ENCODE measurements around the gene CLASRP. TPM values are rescaled to one million over a fixed set of nuclear protein-coding genes. Genes with fewer than 3 reads are reported as not detected.
A peak's percentile ranks its signal among the peaks of the same experiment; 100 is the strongest.

Gene CLASRP
- total and polyA plus RNA-seq, 4 donors = 11.6 to 97.3 (median 47.8) TPM

GRCh38 chr19:45057444-45057843 lies 18.6 kb downstream of the CLASRP start:
- Histone ChIP-seq H3K4me3 (ENCODE audit: low read depth, low read length) (no peak overlapping the region), H3K27ac (ENCODE audit: low read depth, low read length) (no peak overlapping the region), H3K27me3 (ENCODE audit: control insufficient read depth, insufficient read depth, low read length) (no peaks in the 10 kb centered on the region)

GRCh38 chr19:45058622-45059159 lies 19.8 kb downstream of the CLASRP start:
- WGBS (ENCODE audit: insufficient coverage) = 87% methylated on average over 14 of the region's 14 CpGs
- Histone ChIP-seq H3K36me3 (ENCODE audit: control insufficient read depth, insufficient read depth, low read length) (peaks cover 93% of the 10 kb centered on the region), H3K9me3 (ENCODE audit: control insufficient read depth, insufficient read depth, low read length) (no peaks in the 10 kb centered on the region), H3K27me3 (ENCODE audit: control insufficient read depth, insufficient read depth, low read length) (no peaks in the 10 kb centered on the region), H3K27ac (ENCODE audit: low read depth, low read length) (no peak overlapping the region), H3K4me1 (ENCODE audit: control insufficient read depth, insufficient read depth, low read length) (no peaks in the 10 kb centered on the region), H3K4me3 (ENCODE audit: low read depth, low read length) (no peak overlapping the region)
- no peak for DNase-seq (ENCODE audit: low read depth in 4 of 6, low spot score in 6 of 6)

More at GRCh38 chr19:45057444-45057843, 18.6 kb downstream of the CLASRP start:
- no peak for DNase-seq (ENCODE audit: low read depth in 4 of 6, low spot score in 6 of 6)
- peaks cover 89% of the 10 kb centered on the region for H3K36me3 ChIP-seq (ENCODE audit: control insufficient read depth, insufficient read depth, low read length)
- WGBS (ENCODE audit: insufficient coverage) = 91% methylated on average over 7 of the region's 9 CpGs
- no peaks in the 10 kb centered on the region for H3K4me1 ChIP-seq (ENCODE audit: control insufficient read depth, insufficient read depth, low read length)
- no peaks in the 10 kb centered on the region for H3K9me3 ChIP-seq (ENCODE audit: control insufficient read depth, insufficient read depth, low read length)

- Histone ChIP-seq H3K9me3 (ENCODE audit: control insufficient read depth, insufficient read depth, low read length) (no peaks in the 10 kb centered on the region), H3K27me3 (ENCODE audit: control insufficient read depth, insufficient read depth, low read length) (no peaks in the 10 kb centered on the region), H3K27ac (ENCODE audit: low read depth, low read length) (no peak overlapping the region), H3K4me1 (ENCODE audit: control insufficient read depth, insufficient read depth, low read length) (no peaks in the 10 kb centered on the region), H3K36me3 (ENCODE audit: control insufficient read depth, insufficient read depth, low read length) (peaks cover 98% of the 10 kb centered on the region), H3K4me3 (ENCODE audit: low read depth, low read length) (no peak overlapping the region)
- 63% methylated on average over 16 of the region's 16 CpGs for WGBS (ENCODE audit: insufficient coverage)
- peak in 2 of 6 donors; percentile 59 to 72 for DNase-seq (ENCODE audit: low read depth in 4 of 6, low spot score in 6 of 6)
Observed at GRCh38 chr19:45059258-45059965, 20.6 kb downstream of the CLASRP start.

GRCh38 chr19:45061965-45062364 lies 23.1 kb downstream of the CLASRP start:
- no peaks in the 10 kb centered on the region for H3K9me3 ChIP-seq (ENCODE audit: control insufficient read depth, insufficient read depth, low read length)
- H3K27me3 ChIP-seq (ENCODE audit: control insufficient read depth, insufficient read depth, low read length) = no peaks in the 10 kb centered on the region
- no peak overlapping the region for H3K27ac ChIP-seq (ENCODE audit: low read depth, low read length)
- no peaks in the 10 kb centered on the region for H3K4me1 ChIP-seq (ENCODE audit: control insufficient read depth, insufficient read depth, low read length)
- DNase-seq (ENCODE audit: low read depth in 4 of 6, low spot score in 6 of 6) = no peak
- no CpG with 5 or more reads among the region's 4 CpGs for WGBS (ENCODE audit: insufficient coverage)
- H3K4me3 ChIP-seq (ENCODE audit: low read depth, low read length) = no peak overlapping the region
- H3K36me3 ChIP-seq (ENCODE audit: control insufficient read depth, insufficient read depth, low read length) = peaks cover 97% of the 10 kb centered on the region

- no peaks in the 10 kb centered on the region for H3K27me3 ChIP-seq (ENCODE audit: control insufficient read depth, insufficient read depth, low read length)
- no peaks in the 10 kb centered on the region for H3K4me1 ChIP-seq (ENCODE audit: control insufficient read depth, insufficient read depth, low read length)
- peaks cover 97% of the 10 kb centered on the region for H3K36me3 ChIP-seq (ENCODE audit: control insufficient read depth, insufficient read depth, low read length)
- no peaks in the 10 kb centered on the region for H3K9me3 ChIP-seq (ENCODE audit: control insufficient read depth, insufficient read depth, low read length)
- no peak overlapping the region for H3K27ac ChIP-seq (ENCODE audit: low read depth, low read length)
- H3K4me3 ChIP-seq (ENCODE audit: low read depth, low read length) = no peak overlapping the region
- WGBS (ENCODE audit: insufficient coverage) = 96% methylated on average over 85 of the region's 85 CpGs
- DNase-seq (ENCODE audit: low read depth in 4 of 6, low spot score in 6 of 6) = no peak
Observed at GRCh38 chr19:45063851-45064801, 25.3 kb downstream of the CLASRP start.

- 90% methylated on average over 38 of the region's 38 CpGs for WGBS (ENCODE audit: insufficient coverage)
- Histone ChIP-seq H3K9me3 (ENCODE audit: control insufficient read depth, insufficient read depth, low read length) (no peaks in the 10 kb centered on the region), H3K27me3 (ENCODE audit: control insufficient read depth, insufficient read depth, low read length) (no peaks in the 10 kb centered on the region), H3K4me3 (ENCODE audit: low read depth, low read length) (no peak overlapping the region), H3K4me1 (ENCODE audit: control insufficient read depth, insufficient read depth, low read length) (no peaks in the 10 kb centered on the region), H3K36me3 (ENCODE audit: control insufficient read depth, insufficient read depth, low read length) (peaks cover 97% of the 10 kb centered on the region), H3K27ac (ENCODE audit: low read depth, low read length) (no peak overlapping the region)
- no peak for DNase-seq (ENCODE audit: low read depth in 4 of 6, low spot score in 6 of 6)
Observed at GRCh38 chr19:45066921-45067661, 28.2 kb downstream of the CLASRP start.

GRCh38 chr19:45068041-45068440 lies 29.2 kb downstream of the CLASRP start:
- no peak for DNase-seq (ENCODE audit: low read depth in 4 of 6, low spot score in 6 of 6)
- Histone ChIP-seq H3K27ac (ENCODE audit: low read depth, low read length) (no peak overlapping the region), H3K36me3 (ENCODE audit: control insufficient read depth, insufficient read depth, low read length) (peaks cover 93% of the 10 kb centered on the region), H3K4me3 (ENCODE audit: low read depth, low read length) (no peak overlapping the region), H3K4me1 (ENCODE audit: control insufficient read depth, insufficient read depth, low read length) (no peaks in the 10 kb centered on the region), H3K9me3 (ENCODE audit: control insufficient read depth, insufficient read depth, low read length) (no peaks in the 10 kb centered on the region), H3K27me3 (ENCODE audit: control insufficient read depth, insufficient read depth, low read length) (no peaks in the 10 kb centered on the region)
- 87% methylated on average over 5 of the region's 10 CpGs for WGBS (ENCODE audit: insufficient coverage)

GRCh38 chr19:45069056-45069455 lies 30.2 kb downstream of the CLASRP start:
- DNase-seq (ENCODE audit: low read depth in 4 of 6, low spot score in 6 of 6) = no peak
- H3K36me3 ChIP-seq (ENCODE audit: control insufficient read depth, insufficient read depth, low read length) = peaks cover 86% of the 10 kb centered on the region

GRCh38 chr19:45070214-45070613 lies 31.4 kb downstream of the CLASRP start:
- H3K27ac ChIP-seq (ENCODE audit: low read depth, low read length) = no peak overlapping the region
- WGBS (ENCODE audit: insufficient coverage) = 94% methylated on average over 4 of the region's 6 CpGs
- H3K9me3 ChIP-seq (ENCODE audit: control insufficient read depth, insufficient read depth, low read length) = no peaks in the 10 kb centered on the region
- H3K4me3 ChIP-seq (ENCODE audit: low read depth, low read length) = no peak overlapping the region
- peaks cover 74% of the 10 kb centered on the region for H3K36me3 ChIP-seq (ENCODE audit: control insufficient read depth, insufficient read depth, low read length)
- peaks cover 6% of the 10 kb centered on the region for H3K4me1 ChIP-seq (ENCODE audit: control insufficient read depth, insufficient read depth, low read length)
- no peak for DNase-seq (ENCODE audit: low read depth in 4 of 6, low spot score in 6 of 6)
- H3K27me3 ChIP-seq (ENCODE audit: control insufficient read depth, insufficient read depth, low read length) = peaks cover 3% of the 10 kb centered on the region

More at GRCh38 chr19:45069056-45069455, 30.2 kb downstream of the CLASRP start:
- Histone ChIP-seq H3K27me3 (ENCODE audit: control insufficient read depth, insufficient read depth, low read length) (no peaks in the 10 kb centered on the region), H3K4me1 (ENCODE audit: control insufficient read depth, insufficient read depth, low read length) (no peaks in the 10 kb centered on the region), H3K9me3 (ENCODE audit: control insufficient read depth, insufficient read depth, low read length) (no peaks in the 10 kb centered on the region), H3K4me3 (ENCODE audit: low read depth, low read length) (no peak overlapping the region), H3K27ac (ENCODE audit: low read depth, low read length) (no peak overlapping the region)
- 68% methylated on average over 10 of the region's 13 CpGs for WGBS (ENCODE audit: insufficient coverage)
